Caco-2 (cell line): ENCODE measurements around the gene CFAP107. TPM values are rescaled to one million over a fixed set of nuclear protein-coding genes. Genes with fewer than 3 reads are reported as not detected.
A peak's percentile ranks its signal among the peaks of the same experiment; 100 is the strongest.

Experiments
- BruUV-seq: library from RNA; stranded (reverse); fragments of 400-500 nt; replicated peaks from 2 replicates; lab custom pipeline; 2021; lab: Mats Ljungman, UMichigan
- CTCF ChIA-PET: fragments of 300-600 bp; sonication (Branson Sonifier 250); formaldehyde crosslinking; loops from one replicate; lab custom pipeline; 2022; ENCODE audit warnings: antibody characterized with exemption; lab: Charles Lee
- POLR2A ChIA-PET: fragments of 300-600 bp; sonication (Branson Sonifier 250); formaldehyde crosslinking; loops from one replicate; lab custom pipeline; 2022; ENCODE audit warnings: antibody characterized with exemption; lab: Charles Lee
- DNase-seq, 2 experiments: peaks; one replicate each; pipeline versions ENCODE4 v3.0.0 to v3.0.0-alpha.2; 2020 to 2022
- H3K27me3 ChIP-seq: replicated peaks from 2 replicates; pipeline ENCODE4 v1.6.0; 2011; ENCODE audit warnings: low read length; ENCODE audit not compliant: control insufficient read depth, insufficient read depth
- H3K36me3 ChIP-seq: 2 replicates; pipeline ENCODE4 v1.5.1; 2011; ENCODE audit warnings: low read length; ENCODE audit not compliant: control insufficient read depth, insufficient read depth
- H3K4me1 ChIP-seq: fragments of 250-450 bp; sonication (Bioruptor Pico); 2 replicates; pipeline ENCODE4 v1.5.1; 2020; ENCODE audit warnings: mild to moderate bottlenecking
- H3K4me3 ChIP-seq: 2 replicates; pipeline ENCODE4 v1.5.1; 2011; ENCODE audit warnings: low read depth, mild to moderate bottlenecking, control low read depth, low read length
- H3K9me3 ChIP-seq: fragments of 250-450 bp; sonication (Bioruptor Pico); 2 replicates; pipeline ENCODE4 v1.5.1; 2020; ENCODE audit warnings: mild to moderate bottlenecking, moderate library complexity
- H3K27ac Mint-ChIP-seq: one replicate; pipeline ENCODE4 v1.8.0; 2022; ENCODE audit warnings: mixed read lengths; ENCODE audit not compliant: unreplicated experiment
- H3K27me3 Mint-ChIP-seq: one replicate; pipeline ENCODE4 v1.8.0; 2022; ENCODE audit warnings: mixed read lengths; ENCODE audit not compliant: insufficient read depth, unreplicated experiment
- H3K36me3 Mint-ChIP-seq: one replicate; pipeline ENCODE4 v1.8.0; 2022; ENCODE audit warnings: mild to moderate bottlenecking, mixed read lengths; ENCODE audit not compliant: insufficient read depth, unreplicated experiment
- H3K4me1 Mint-ChIP-seq: one replicate; pipeline ENCODE4 v1.8.0; 2022; ENCODE audit warnings: low read depth, mixed read lengths; ENCODE audit not compliant: unreplicated experiment
- H3K4me3 Mint-ChIP-seq: one replicate; pipeline ENCODE4 v1.8.0; 2022; ENCODE audit warnings: mild to moderate bottlenecking, moderate library complexity, mixed read lengths; ENCODE audit not compliant: unreplicated experiment
- H3K9me3 Mint-ChIP-seq: one replicate; pipeline ENCODE4 v1.8.0; 2022; ENCODE audit warnings: mixed read lengths; ENCODE audit not compliant: unreplicated experiment
- intact Hi-C: fragments of 100-400 bp; cut with micrococcal nuclease; formaldehyde crosslinking; loops from one replicate; pipeline ENCODE4 v1.10.0; 2022; ENCODE audit not compliant: unreplicated experiment
- total RNA-seq: library from RNA; stranded (reverse); gene quantifications from 2 replicates; pipeline ENCODE4 v1.2.3, GENCODE V29; 2022
- TF ChIP-seq, protein P1 (sequence below), 2 experiments: fragments of 200-600 bp in 1 of 2; IDR thresholded peaks; 1 replicate in 1 of 2; 2 replicates in 1 of 2; pipeline versions ENCODE4 v1.5.1 to v1.8.0; 2011 to 2022; ENCODE audit warnings: antibody characterized with exemption in 1 of 2, control low read depth in 1 of 2, inconsistent platforms in 1 of 2, low read depth in 1 of 2, low read length in 1 of 2, mild to moderate bottlenecking in 1 of 2, moderate library complexity in 1 of 2; ENCODE audit not compliant: insufficient read depth in 1 of 2, severe bottlenecking in 1 of 2, unreplicated experiment in 1 of 2

The CFAP107 gene
- total RNA-seq, 1 experiment from 2014 or later: not detected

DNA sequence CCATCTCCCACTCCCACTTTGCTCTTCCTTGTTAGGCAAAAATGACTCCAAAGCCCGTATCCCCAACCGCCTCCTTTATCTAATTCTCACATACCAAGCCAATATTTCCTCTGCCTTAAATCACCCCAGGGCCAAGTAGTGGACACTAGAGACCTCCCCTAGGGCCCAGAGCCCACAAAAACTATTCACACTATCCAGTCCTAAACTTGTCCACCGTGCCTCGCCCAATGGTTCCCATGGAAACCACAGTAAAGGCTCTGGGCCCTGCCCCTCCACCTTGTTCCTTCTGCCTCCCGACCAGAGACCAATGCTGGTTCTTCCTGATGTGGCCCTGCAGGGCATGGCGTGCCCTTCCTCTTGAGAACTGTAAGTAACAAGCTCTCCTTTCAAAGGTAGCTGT is 11.8 kb downstream of the CFAP107 start:
- no peak for DNase-seq
- no peaks in the 10 kb centered on the region for H3K27me3 ChIP-seq
- Mint-ChIP-seq H3K9me3 (no peaks in the 10 kb centered on the region), H3K36me3 (no peaks in the 10 kb centered on the region), H3K4me3 (no peak overlapping the region), H3K27me3 (peaks cover 6% of the 10 kb centered on the region), H3K4me1 (peaks cover 6% of the 10 kb centered on the region), H3K27ac (no peak overlapping the region)
- intact Hi-C loops: no loop called here
- no peak overlapping the region for H3K4me3 ChIP-seq
- TF ChIP-seq, protein P1, sequence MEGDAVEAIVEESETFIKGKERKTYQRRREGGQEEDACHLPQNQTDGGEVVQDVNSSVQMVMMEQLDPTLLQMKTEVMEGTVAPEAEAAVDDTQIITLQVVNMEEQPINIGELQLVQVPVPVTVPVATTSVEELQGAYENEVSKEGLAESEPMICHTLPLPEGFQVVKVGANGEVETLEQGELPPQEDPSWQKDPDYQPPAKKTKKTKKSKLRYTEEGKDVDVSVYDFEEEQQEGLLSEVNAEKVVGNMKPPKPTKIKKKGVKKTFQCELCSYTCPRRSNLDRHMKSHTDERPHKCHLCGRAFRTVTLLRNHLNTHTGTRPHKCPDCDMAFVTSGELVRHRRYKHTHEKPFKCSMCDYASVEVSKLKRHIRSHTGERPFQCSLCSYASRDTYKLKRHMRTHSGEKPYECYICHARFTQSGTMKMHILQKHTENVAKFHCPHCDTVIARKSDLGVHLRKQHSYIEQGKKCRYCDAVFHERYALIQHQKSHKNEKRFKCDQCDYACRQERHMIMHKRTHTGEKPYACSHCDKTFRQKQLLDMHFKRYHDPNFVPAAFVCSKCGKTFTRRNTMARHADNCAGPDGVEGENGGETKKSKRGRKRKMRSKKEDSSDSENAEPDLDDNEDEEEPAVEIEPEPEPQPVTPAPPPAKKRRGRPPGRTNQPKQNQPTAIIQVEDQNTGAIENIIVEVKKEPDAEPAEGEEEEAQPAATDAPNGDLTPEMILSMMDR (IDR thresholded peaks at IDR 0.05; ENCODE audit: insufficient read depth in 1 of 2, low read depth in 1 of 2, low read length in 1 of 2, severe bottlenecking in 1 of 2, unreplicated experiment in 1 of 2): no peak
- H3K9me3 ChIP-seq: no peaks in the 10 kb centered on the region
- CTCF ChIA-PET: no interaction called here
- POLR2A ChIA-PET: no interaction called here
- H3K36me3 ChIP-seq: no peaks in the 10 kb centered on the region
- H3K4me1 ChIP-seq: no peaks in the 10 kb centered on the region
- no TSS peak for BruUV-seq

DNA sequence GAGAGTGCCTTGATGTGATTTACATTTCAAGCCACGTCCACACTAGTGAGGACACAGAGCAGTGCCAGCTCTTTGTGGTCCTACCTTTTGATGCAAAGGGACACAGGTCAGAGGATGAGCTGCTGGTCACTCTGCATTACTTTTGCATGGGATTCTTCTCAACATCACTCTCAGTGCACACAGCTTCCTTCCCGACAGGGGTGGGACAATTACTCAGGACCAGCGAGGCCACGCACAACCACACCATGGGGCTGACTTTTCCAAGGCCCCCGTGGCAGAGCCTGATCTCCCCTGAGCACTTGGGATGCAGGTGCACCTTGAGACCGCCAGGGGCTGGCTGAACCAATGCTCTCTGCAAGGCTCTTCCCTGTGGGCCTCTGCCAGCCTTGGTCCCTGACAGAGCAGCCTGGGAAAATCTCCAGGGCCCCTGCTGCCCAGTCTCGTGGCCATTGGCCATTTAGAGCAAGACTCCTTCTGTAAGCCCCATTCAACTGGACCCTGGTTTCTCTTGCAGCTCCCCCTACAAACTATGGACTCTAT is 14.3 kb downstream of the CFAP107 start:
- Mint-ChIP-seq H3K4me1 (peaks cover 6% of the 10 kb centered on the region), H3K27me3 (peaks cover 4% of the 10 kb centered on the region), H3K9me3 (no peaks in the 10 kb centered on the region), H3K4me3 (no peak overlapping the region), H3K27ac (no peak overlapping the region), H3K36me3 (no peaks in the 10 kb centered on the region)
- Histone ChIP-seq H3K36me3 (no peaks in the 10 kb centered on the region), H3K27me3 (no peaks in the 10 kb centered on the region), H3K9me3 (no peaks in the 10 kb centered on the region), H3K4me1 (no peaks in the 10 kb centered on the region), H3K4me3 (no peak overlapping the region)
- TF ChIP-seq, protein P1 (IDR thresholded peaks at IDR 0.05; ENCODE audit: insufficient read depth in 1 of 2, low read depth in 1 of 2, low read length in 1 of 2, severe bottlenecking in 1 of 2, unreplicated experiment in 1 of 2): peak in 1 of 2 experiments; percentile 12
- CTCF ChIA-PET: no interaction called here
- POLR2A ChIA-PET: no interaction called here
- peak in 1 of 2 experiments; percentile 8 for DNase-seq
- intact Hi-C loops: no loop called here
- BruUV-seq: no TSS peak

DNA sequence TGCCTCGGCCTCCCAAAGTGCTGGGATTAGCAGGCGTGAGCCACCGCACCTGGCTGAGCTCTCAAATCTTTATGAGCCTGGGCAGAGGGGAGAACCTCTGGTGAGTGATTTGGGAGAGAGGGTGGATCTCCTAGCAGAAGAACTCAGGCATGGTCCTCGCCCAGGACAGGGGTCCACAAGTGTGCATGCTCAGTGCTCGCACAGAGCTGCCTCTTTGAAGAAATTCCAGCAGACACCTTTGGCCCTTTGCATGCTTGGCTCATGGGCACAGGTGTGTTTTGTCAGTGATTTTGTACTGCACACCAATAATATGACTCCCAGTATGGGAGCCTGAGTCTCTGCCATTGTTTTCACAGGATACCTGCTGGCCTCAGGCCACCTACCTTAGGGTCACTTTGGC is 15.8 kb downstream of the CFAP107 start:
- POLR2A ChIA-PET: no interaction called here

More for the DNA sequence above, 15.8 kb downstream of the CFAP107 start:
- no peaks in the 10 kb centered on the region for H3K9me3 ChIP-seq
- no peaks in the 10 kb centered on the region for H3K4me1 ChIP-seq
- intact Hi-C loops: no loop called here
- no peak for DNase-seq
- CTCF ChIA-PET: no interaction called here
- TF ChIP-seq, protein P1 (IDR thresholded peaks at IDR 0.05; ENCODE audit: insufficient read depth in 1 of 2, low read depth in 1 of 2, low read length in 1 of 2, severe bottlenecking in 1 of 2, unreplicated experiment in 1 of 2): no peak
- H3K27me3 Mint-ChIP-seq: peaks cover 4% of the 10 kb centered on the region
- no peaks in the 10 kb centered on the region for H3K9me3 Mint-ChIP-seq
- no peak overlapping the region for H3K27ac Mint-ChIP-seq
- no peak overlapping the region for H3K4me3 ChIP-seq
- H3K36me3 ChIP-seq: no peaks in the 10 kb centered on the region
- no TSS peak for BruUV-seq
- no peaks in the 10 kb centered on the region for H3K36me3 Mint-ChIP-seq
- peaks cover 6% of the 10 kb centered on the region for H3K4me1 Mint-ChIP-seq
- H3K4me3 Mint-ChIP-seq: no peak overlapping the region
- no peaks in the 10 kb centered on the region for H3K27me3 ChIP-seq
